NCI-H1694 (cell line): Measurements from ENCODE around the gene SETD6.
"Not testable (repeated sequence)": the region's sequence is repeated elsewhere in the genome, so short reads cannot be mapped to it uniquely, and the experiment has no call there.

ENCODE experiments used
- DNase-seq: peaks from one replicate; lab custom pipeline; 2025; lab: John Stamatoyannopoulos, UW

SETD6 gene

DNA sequence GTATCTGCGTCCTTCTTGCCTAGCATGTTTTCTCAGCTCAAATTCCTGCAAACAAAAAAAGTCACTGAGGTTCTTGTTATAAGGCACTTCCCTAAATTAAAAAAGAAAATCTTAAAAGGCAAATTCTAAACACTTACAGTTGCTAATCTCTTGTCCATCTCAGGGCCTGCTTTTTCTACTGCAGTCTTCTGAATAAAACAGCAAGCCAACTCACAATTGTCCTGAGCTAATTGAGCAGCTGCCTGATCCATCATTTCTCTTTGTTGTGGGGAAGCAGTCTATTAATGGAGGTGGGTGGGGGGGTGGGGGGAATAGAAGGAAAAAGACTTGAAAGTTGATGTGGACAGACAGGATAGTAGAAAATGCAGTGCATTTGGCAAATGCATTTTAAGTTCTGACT is 27.0 kb downstream of the SETD6 start:
- DNase-seq = no peak

DNA sequence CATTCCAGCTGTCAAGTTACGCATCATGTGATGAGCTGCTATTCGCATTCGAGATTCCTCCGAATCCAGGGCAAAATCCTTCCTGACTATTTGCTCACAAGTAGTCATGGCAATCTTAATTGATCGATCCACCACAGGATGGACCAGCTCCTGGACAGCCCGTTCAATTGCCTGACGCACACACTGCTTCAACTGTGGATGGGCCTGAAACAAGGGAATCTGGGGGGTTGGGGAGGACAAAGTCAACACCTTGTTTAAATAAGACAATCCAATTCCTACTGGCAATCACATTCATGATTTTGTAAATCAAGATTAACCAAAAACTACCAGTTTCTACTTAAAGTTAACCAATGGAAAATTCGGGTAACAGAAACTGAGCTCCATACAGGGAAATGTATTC is 28.4 kb downstream of the SETD6 start:
- no peak for DNase-seq

DNA sequence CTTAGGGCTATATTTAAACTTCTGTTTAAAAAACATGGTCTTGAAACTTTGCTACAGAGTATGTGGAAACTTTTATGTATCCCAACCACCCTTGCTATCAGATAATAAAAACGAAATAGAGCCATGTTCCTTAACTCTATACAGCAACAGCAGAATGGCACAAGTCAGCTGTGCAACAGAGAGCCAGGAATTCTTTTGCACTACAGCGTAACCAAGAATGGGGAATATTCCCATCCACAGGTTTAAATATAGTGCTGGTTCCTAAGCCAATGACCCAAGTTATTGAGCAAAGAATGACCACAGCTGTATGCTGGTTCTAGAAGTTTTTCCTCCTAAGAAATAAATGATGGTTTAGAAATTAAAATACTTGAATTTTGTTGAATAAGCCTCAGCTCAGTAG is 33.1 kb downstream of the SETD6 start:
- no peak for DNase-seq

DNA sequence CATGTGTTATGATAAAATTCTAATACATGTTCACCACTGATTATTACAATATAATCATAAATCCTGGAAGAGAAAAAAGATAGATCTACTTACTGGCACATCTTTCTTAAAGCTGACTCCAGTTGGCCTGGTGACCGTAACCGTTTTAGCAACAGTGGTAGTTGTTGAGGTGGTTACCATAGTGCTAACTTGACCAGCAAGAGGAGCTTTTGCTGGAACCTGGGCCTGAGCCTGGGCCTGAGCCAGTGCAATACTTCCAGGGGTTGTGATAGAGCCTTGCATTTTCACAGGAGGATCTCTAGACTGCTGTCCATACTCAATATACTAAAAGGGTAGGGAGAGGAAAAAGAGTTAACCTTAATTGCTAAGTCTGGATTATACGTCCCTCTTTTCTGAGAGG is 36.2 kb downstream of the SETD6 start:
- no peak for DNase-seq

DNA sequence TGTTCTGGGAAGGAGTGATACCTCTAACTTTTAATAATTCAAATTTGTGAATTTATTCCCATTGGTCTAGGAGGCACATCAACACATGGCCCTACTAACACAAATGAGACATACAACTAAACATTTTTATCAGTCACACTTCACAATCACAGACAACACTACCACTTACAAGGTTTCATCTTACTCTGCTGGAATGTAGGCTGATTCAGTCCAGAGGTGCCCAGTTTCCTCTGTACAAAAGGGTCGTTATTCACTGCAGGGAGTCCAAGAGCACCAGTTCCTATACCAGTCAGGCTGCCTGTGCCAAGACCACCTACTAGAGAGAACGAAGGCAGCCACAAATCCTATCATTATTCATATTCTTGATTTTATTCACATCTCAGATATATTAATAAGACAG is 41.4 kb downstream of the SETD6 start:
- no peak for DNase-seq

DNA sequence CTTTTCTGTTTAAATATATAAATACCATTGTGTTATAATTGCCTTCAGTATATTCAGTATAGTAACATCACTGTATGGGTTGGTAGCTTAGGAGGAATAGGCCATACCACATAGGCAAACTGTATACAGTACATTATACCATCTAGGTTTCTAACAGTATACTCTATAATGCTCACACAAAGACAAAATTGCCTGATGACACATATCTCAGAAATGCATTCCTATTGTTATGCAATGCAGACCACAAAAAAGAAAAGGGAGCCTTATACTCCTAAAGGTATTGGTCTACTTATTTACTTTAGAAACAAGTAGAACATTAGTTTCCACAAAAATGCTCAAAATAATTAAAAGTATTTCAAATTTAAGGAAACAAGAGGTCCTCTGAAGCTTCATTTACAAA is 47.9 kb downstream of the SETD6 start:
- DNase-seq = no peak

DNA sequence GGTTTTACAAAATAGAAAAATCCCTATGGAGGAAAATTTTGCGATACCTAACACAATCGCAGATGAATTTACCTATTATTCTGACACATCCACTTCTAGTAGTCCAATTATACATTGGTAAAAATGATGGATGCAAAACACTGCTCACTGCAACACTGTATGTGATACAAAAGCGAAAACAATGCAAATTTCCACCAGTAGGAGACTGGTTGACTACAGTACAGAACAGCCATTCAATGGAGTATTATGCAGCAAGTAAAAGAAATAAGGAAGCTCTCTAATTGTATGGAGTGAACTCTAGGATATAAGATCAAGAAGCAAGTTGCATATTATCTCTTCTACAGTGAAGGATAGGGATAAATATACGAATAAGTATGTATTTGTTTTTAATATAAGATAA is 48.5 kb downstream of the SETD6 start:
- DNase-seq = no peak

DNA sequence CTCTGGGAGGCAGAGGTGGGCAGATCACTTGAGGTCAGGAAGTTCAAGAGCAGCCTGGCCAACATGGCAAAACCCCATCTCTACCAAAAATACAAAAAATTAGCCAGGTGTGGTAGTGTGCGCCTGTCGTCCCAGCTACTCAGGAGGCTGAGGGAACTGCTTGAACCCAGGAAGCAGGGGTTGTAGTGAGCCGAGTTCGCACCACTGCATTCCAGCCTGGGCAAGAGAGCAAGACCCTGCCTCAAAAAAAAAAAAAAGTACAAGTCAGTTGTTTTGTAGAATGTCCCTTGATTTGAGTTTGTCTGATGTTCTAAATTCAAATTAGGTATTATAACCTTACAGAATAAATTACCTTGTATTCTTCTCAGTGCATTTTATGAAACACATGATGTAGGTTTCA is 50.4 kb downstream of the SETD6 start:
- not testable (repeated sequence) for DNase-seq
